ENCODE data around the gene FPR2.
"Not testable (repeated sequence)": the region's sequence is repeated elsewhere in the genome, so short reads cannot be mapped to it uniquely, and the experiment has no call there.

FPR2 gene

GRCh38 chr19:51784109-51784785, 23.3 kb downstream of the FPR2 start:
- DNase-seq (ENCODE audit: low read depth) = no peak

GRCh38 chr19:51784922-51785690, 24.1 kb downstream of the FPR2 start:
- DNase-seq (ENCODE audit: low read depth) = peak; percentile 80

GRCh38 chr19:51786646-51787494, 25.9 kb downstream of the FPR2 start:
- no peak for DNase-seq (ENCODE audit: low read depth)

DNA sequence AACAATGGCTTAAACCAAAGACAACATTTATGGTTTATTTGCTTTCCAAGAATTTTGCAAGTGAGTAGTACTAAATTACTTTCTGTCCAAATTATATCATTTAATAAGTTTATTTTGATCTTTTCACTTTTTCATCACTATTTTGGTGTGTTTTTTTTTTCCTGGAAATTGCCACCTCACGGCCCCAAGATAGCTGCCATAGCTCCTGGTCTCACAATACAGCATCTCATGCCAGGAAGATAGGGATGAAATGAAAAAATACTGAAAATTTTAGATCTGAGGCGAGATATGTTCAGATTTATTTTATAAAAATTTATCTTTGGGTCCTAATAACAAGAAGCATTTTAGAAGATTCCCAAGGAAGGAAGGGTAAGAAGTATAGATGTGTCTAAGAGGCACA, 27.0 kb downstream of the FPR2 start:
- DNase-seq (ENCODE audit: low read depth) = no peak

DNA sequence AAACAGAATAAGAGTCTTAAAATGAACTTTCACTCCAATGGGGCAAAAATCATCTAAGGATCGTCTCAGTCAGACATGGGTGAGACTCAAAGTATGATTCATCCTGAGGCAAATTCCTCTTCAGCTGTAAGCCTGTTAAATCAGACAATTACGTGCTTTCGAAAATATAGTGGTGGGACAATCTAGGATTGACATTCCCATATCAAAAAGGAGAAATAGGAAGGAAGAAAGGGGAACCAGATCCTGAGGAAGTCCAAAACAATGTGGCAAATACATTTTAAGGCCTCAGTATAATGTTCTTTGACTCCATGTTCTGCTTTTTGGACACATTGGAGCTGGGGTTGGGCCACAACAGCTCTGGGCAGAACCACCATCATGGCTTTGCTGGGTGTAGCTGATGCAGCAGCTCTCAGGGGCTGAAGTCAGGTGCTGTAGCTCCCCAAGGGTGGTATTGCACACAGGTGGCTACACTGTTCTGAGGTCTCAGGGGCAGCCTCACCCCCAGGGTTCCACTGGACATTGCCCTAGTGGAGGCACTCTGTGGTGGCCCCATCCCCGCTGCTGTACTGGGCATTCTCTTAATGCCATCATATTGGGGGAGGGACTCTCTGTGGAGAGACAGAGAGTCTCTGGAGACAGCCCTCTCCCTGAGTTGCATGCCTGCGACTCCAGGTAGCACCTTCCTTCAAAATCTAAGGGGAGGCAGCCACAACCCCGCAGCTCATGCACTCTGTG, 28.2 kb downstream of the FPR2 start:
- DNase-seq (ENCODE audit: low read depth) = peak; percentile 56

DNA sequence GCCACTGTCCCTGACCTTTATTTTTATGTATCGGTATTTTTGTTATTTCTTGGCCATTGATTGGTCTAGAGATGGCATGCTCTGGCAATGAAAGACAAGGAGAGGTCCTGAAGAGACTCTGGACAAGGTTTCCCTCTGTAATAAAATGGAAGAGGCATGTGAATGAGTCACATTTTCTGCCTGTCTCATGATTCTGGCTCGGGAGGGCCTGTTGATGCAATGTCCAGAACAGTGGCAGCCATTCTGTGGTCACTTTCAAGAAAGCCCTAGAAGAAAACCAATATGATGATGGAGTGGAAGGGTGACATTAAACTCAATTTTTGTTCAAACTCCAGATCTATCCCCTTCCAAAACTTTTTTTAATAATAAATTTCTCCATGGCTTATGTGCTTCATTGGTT, 32.0 kb downstream of the FPR2 start:
- DNase-seq (ENCODE audit: low read depth) = no peak

GRCh38 chr19:51793994-51794393, 33.0 kb downstream of the FPR2 start:
- no peak for DNase-seq (ENCODE audit: low read depth)

DNA sequence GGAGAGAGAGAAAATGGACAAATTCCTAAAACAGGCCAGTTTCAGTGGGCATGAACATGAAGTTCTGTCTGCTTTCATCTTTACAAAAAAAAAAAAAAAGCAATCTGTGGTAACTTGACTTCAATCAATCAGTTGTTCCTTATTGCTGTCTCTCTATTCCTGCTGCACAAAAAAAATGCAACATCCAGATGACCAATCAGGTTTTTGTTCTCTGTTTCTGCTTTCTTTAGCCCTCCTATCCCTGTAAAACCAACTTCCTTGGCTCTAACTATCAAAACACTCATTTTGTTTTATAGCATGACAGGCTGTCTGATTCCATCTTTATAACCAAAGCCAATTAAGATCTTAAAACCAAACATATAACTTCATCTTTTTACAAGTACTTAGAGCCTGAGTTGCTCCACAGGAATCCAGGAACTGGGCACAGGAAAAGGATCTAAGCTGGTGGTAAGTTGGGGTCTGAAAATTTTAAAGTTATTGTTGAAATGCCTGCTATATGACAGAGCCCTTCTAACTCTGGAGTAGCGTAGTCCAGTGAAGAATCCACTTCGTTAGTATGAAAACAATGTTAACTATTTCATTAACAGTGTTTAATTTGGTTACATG, 34.0 kb downstream of the FPR2 start, which contains the start of gene FPR3:
TSS of gene FPR3 (plus strand) at position 273 of the 606 bp plus-strand sequence. CDS start 28,592 bp downstream, outside the sequence.
- no peak for DNase-seq (ENCODE audit: low read depth)

GRCh38 chr19:51796195-51796679, 35.3 kb downstream of the FPR2 start:
- DNase-seq (ENCODE audit: low read depth) = no peak

DNA sequence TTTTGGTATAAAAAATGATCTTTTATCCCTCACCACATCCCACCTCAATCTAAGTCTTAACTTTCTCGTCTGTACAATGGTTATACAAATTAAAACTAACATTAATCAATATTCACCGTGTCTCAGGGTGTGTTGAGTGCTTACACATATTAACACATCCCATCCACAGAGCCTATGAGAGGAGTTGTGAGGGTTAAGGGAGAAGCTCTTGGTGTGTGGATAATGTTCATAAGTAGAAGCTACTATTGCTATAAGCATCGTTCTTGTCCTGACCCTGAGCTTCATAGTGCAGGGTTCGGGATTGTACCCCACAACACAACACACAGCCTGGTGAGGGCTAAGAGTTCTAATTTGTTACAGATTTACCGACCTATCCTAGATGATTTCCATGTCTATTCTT, 36.5 kb downstream of the FPR2 start:
- DNase-seq (ENCODE audit: low read depth) = no peak

DNA sequence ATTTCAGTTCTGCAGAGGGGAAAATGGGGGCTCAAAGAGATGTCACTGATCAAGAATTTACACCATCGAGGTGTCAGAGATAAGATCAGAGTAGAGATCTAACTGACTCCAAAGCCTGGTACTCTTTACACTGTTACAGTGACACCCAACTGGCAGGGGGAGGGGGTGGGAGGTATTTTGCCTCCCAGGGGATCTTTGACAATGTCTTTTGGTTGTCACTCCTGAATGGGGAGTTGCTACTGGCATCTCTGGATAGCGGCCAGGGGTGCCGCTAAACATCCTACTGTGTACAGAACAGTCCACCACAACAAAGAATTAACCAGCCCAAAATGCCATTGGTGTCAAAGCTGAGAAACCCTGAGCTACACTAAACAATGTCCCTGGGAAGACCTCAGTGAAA, 37.1 kb downstream of the FPR2 start:
- no peak for DNase-seq (ENCODE audit: low read depth)

- DNase-seq (ENCODE audit: low read depth) = peak; percentile 95
Observed at GRCh38 chr19:51799034-51799773, 38.2 kb downstream of the FPR2 start.

DNA sequence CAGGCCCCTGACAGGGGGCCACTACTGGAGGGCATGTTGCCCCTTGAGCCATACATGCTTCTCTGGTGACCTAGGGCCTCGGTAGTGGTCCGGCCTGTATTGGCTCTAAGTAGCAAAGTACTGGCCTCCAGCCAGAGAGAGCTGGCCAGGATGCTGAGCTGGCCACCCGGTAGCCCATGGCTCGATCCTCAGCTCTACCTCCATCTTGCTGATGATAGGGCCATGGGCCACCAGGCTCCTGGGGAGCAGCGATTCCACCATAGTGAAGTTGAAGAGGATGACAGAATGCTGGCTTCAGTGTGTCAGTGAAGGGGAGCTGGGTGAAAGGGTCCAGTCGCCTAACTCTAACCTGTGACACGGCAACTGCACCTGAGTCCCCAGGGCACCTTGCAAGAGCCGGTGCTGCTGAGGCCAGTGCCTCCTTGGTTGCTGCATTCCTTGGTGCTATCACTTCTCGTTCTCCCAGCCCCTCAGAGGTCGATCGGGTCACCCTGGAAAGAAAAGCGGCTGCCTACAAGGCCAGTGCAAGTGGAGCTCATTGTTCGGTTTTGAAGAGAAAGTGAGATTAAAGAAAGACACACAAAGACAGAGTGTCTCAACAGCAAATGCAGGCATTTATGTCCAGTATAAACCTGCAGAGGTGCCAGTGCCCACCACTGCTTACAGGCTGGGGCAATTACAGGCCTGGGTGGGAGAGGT, 38.9 kb downstream of the FPR2 start:
- no peak for DNase-seq (ENCODE audit: low read depth)

- DNase-seq (ENCODE audit: low read depth) = no peak
Observed at GRCh38 chr19:51800473-51801244, 39.7 kb downstream of the FPR2 start.

GRCh38 chr19:51802775-51803174, 41.8 kb downstream of the FPR2 start:
- no peak for DNase-seq (ENCODE audit: low read depth)

- no peak for DNase-seq (ENCODE audit: low read depth)
Observed at GRCh38 chr19:51803519-51803918, 42.5 kb downstream of the FPR2 start.

DNA sequence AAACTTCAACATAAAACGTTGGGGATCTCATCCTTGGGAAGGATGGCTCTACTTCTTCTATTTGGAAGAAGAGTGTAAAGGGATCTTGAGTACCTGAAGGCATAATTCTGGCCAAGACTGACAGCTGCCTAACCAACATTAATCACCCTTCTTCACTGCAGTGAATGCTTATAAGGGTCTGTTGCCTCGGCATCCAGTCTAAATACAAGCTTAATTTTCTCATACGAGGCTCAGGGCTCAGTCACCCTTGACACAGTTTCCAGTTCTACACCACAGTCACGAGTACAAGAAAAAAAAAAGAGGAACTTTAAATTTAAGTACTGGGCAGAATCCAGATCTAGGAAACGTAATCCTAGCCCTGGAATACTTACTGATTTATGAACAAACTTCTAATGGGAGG, 43.0 kb downstream of the FPR2 start:
- no peak for DNase-seq (ENCODE audit: low read depth)

DNA sequence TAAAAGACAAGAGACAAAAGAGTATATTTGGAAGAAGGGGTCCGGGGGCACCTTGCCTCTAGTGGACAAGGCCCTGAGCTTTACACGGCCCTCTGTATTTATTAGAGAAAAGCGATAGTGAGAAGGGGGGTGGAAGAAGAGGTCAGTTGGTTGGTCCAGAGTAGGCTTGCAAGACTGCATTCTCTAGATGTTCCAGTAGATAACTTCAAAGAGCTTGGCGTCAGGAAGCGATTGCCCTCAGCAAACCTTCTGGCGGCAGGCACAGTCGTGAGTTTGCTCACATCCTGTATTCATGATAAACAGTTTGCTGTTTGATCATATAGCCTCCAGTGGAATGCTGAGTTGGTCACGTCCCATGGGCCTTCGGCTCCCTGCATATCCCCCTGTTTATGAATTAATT, 43.8 kb downstream of the FPR2 start:
- peak; percentile 61 for DNase-seq (ENCODE audit: low read depth)

- not testable (repeated sequence) for DNase-seq (ENCODE audit: low read depth)
Observed at GRCh38 chr19:51805396-51805795, 44.4 kb downstream of the FPR2 start.

Data from ELR (cell line).